GM10847 (cell line): ENCODE results near the gene UST.

ENCODE experiments used
- POLR2A ChIP-seq: IDR thresholded peaks from 2 replicates; pipeline ENCODE4 v1.6.1; 2011; ENCODE audit not compliant: insufficient read length; ENCODE audit errors: extremely low read depth

UST gene

DNA sequence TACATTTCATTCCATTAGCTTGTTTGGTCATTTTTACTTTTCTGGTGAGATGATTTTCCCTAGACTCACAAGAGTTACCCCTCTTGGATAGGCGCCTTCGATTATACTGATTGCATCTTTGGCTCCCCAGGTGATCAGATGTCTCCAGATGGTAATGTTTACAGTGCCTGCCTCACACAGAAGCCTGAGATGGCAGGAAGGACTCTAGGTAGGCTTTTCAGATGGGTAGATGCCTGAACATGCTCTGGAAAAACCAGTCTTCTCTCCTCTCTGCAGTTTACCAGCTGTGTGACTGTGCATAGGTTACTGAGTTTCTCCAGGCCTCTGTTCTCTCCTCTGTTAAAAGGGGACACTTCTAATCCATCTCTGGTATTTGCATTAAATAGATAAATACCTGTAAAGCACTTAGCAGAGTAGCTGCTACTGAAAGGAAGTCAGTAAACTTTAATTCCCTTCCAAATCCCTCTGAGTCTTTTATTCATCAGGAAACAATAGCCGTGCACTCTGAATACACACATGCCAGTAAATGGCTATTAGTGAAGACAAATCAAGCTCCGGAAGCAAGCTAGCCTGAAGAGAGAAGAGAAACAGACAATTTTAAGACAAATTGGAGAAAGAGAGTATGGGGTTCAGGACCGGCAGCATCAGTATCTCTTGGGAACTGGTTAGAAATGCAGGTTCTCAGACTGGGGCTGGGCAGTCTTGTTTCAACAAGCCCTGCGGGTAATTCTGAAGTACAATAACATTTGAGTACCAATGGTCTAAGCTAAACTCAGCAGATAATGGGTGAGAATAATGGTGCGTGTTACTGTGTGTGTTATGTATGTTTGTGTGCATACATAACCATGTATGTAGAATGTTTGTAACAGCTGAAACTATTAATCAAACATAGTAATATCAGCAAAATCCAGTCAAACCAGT is 139.4 kb downstream of the UST start:
- no peak for TF ChIP-seq POLR2A

DNA sequence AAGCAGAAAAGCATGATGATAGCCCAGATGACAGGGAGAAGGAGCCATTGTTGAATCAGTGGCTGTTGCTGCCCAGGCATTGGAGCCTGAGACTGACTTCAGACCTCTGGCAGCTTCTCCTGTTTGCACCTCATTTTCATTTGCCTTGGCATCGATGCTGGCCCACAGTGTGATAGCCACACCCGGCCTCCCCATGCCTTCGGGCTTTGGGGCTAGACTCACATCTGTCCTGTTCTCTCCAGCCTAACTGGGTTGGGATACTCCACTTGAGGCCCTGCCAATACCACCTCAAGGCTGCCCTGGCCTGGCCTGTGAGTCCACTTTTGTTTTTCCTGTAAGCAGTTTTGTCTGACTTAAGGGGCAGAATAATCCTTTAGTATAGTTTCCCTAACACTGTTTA is 140.4 kb downstream of the UST start:
- TF ChIP-seq POLR2A, result no peak

DNA sequence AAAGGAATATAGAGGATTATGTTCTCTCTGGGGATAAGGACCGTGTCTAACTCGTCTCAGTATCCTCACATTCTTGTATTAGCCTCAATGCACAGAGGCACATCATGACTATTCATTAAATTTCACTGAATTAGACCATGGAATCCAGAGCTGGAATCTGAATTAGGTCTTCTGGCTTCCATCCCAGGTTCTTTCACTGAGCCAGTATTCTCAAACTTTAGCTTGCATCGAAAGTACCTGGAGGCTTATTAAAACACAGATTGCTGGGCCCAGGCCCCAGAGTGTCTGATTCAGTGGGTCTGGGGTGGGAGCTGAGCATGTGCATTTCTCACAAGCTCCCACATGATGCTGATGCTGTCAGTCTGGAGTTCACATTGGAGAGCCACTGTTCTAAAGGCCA is 142.0 kb downstream of the UST start:
- no peak for TF ChIP-seq POLR2A

DNA sequence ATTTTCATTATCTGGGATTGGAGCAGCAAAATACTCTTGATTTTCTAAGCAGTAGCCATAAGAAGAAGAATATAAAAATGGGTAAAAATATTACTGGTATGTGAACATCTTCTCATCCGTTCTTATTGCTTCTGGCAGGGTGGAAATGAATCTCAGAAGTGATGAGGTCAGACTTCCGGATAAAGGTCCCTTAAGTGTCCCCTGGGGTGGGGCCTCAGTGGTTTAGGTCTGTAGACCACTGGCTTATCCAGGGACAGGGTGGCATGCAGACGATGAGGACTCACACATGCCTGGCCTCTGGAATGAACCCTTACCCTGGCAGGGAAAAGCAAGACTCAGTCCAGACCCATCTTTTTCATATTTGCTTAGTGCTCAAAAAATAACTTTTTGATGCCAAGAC is 143.3 kb downstream of the UST start:
- no peak for TF ChIP-seq POLR2A

DNA sequence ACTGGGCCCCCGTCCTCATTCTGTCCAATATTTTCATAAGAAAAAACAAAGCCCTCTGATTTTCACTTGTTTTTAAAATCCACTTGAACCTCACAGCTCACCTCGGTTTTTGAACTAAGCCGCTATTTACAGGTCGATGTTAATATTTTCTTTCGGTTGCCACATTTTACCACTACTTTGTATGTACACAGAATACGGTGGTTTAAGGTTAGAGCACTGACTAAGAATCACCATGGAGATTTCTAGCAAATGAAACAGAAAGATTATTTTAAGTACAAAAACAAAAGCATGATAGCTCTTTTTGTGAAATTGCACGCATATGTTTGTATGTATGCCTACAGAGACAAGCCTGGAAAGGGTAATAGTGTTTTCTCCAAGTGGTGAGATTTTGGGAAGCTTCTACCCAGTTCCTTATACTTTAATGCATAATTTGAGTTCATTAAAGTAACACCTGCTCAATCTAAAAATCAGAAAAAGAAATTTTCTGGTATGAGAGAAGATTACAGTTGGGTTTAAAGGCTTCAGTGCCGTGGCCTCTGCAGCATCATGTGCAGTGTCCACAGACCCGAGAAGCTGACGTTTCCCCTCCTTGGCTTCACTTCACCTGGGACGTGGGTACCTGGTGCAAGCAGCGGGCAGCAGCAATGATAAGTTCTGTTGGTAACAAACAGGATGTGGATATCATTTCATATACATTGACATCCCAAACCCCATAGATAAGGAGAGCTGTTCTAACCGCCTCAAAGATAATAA is 144.0 kb downstream of the UST start:
- TF ChIP-seq POLR2A, result no peak

DNA sequence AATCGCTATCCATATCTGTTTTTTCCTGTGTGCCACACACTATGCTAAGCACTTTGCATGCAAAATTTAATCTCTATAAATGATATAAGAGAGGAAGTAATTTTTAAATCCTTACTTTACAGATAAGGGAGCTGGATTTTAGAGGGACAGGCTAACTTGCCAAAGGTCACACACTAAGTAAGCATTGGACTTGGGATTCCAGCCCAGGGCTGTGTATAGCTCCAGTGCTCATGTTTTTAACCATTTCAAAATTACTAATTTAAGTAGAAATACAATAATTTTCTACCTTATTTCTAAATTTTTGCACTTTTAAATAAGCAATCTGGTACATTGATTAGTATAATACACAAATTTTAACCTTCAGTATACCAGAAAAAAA is 144.6 kb downstream of the UST start:
- TF ChIP-seq POLR2A, result no peak

DNA sequence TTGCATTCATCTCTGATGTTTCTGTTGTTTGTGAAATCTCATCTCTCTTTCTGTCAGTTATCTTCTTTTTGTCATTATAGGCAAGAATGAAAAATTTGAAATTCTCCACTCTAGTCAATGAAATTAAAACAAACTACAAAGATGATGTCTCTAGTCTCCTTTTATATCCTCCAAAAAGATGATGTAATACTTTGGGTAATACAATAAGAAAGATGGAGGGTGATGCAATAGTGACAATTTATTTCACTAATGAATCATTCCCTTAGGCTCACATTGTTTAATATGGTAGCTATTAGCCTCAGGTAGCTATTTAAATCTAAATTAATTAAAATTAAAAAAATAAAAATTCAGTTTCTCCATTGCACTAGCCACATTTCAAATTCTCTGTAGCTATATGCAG is 145.4 kb downstream of the UST start:
- TF ChIP-seq POLR2A, result no peak

DNA sequence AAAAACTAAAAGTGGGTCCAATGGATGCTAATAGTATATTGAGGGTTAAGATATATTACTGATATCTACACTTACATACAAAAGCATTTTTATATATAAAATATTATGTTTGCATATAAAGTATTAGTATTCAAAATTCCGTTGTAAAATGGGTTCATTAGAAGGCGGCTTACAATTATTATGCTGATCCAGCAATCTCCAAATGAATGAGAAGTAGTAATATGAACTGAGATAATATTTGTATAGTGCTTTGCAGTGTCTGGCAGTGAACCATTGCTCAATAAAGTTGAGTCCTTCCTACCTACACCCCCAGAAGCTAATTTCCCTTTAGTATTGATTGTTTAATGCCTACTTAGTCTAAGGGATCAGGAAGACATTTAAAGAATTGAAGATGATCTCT is 146.2 kb downstream of the UST start:
- TF ChIP-seq POLR2A, result no peak

DNA sequence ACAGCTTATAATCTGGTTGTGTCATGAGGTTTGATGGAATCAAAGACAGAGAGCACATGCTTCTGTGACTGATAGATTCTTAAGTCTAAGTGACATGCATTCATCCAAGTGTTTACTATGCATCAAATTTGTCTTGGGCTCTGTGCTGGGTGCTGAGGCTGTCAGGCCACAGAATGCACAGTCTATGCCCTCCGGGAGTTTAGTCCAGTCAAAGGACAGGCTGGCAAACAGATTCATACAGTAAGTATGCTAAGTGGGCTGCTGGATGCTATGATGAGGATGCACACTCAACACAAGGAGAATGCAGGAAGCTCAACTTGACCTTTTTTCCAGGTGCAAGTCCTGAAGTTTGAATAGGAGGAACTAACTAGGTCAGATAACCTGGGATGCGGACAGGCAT is 146.7 kb downstream of the UST start:
- TF ChIP-seq POLR2A, result no peak

DNA sequence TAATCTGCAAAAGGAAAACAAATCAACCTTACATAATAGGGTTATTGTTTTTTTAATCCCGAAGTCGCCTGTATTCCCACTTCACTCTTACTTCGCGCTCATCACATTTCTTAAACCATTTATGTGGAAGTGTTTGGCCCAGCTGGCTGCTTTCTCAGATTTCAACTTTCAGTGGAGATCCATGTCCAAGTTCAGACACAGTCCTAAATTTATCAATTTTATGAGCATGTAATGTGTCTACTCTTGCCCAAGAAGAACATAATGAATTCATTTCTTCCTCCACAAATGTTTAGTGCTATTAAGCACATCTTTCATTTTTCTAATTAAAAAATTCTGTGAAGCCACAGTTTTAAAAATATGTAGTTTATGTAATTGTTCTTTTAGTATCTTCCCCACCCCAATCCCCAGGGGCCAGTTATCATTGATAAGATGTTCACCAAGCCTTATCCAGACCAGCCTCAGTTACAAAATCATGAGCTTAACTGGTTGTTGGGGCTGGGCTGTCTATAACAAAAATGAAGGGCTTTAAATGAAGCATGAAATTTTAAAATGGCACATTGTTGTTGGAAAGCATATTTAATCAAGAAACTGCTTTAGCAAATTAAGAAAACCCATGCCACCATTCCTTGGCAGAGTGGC is 151.7 kb downstream of the UST start:
- no peak for TF ChIP-seq POLR2A

DNA sequence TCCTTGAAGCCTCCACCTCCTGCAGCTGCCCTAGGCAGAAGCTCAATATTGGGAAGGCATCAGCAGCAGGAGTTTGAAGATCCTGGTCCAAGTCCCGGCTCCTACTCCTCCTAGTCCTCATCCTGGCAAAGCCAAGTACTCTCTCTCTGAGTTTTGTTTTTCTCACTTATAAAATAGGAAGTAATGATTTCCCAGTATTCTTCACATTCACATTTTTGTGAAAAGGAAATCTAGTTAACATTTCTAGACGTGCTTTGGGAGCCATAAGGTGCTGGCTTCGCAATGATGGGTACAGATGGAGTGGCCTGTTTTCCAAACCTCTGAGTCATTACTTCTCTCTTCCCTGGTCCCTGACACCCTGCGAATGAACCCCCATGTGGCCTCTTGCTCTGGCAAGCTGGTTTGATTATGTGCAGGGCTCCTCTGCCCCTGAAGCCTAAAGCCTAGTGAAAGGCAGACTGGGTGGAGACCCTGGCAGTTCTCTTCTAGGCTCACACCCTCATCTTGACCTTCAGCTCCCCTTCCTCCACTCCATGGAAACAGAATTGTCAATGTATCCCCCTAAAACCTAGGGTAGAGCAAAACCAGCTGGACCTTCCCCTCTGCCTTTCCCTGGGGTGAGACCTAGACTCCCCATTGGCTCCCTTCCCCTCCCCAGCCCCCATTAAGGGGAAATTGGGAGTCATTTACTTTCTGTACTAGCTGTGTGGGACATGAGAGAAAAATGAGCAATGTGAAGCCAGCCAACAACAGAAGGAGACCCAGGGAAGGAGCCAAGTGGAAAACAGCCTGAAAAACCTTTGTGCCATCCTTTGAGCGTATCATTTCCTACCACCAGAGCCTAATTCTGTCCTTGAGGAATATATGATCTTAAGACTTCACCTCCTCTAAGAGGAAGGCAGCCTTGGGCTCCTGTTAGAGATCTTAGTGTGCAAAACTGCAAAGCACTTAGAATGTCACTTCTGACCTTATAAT is 158.4 kb downstream of the UST start:
- TF ChIP-seq POLR2A, result no peak

DNA sequence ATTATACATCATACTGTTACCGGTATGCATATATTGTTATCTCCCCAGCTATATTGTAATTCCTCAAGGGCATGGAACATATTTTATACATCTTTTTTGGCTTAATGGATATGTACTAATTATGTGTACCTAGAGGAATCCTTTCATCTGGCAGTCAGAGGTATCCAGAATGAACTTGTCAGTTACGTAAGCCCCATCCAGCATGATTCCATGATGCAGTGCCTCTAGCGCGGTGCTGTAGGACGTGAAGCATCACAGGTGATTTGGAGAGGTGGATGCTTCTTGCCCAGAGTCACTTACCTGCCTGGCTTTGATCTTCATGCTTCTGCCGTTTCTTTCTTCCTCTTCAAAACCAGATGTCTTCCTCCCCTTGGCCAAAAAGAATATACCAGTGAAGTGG is 159.1 kb downstream of the UST start:
- no peak for TF ChIP-seq POLR2A

DNA sequence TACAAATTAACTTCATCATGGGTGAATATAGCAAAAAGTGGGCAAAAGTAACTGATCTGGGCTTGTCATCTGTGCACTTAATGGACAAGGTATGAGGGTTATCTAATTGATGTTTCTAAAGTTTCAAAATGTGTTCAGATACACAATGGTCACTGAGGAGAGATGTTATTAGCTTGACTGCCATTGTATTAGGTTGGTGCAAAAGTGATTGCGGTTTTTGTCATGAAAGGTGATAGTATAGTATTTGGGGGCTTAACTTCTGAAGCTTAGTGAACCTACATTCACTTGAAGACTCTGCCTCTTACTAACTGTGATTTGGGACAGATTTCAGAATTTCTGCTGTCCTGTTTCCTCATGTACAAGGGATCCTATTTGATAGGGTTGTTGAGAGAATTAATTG is 159.6 kb downstream of the UST start:
- no peak for TF ChIP-seq POLR2A

DNA sequence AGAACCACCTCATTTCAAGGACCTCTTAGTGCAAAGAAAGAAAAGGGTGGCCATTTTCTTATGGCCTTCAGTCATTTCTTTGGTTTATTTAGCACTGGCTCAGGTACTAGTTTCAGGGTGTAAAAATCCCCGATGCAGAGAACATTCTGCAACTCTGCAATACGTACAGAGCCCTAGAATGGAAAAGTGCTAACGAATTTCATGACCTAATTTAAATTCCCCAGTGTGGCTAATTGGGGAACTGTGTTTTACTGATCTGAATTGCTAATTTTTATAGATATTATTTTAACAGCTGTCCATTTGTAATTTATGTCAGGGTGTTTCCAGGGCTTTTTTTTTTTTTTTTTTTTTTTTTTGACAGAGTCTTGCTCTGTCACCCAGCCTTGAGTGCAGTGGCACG is 160.7 kb downstream of the UST start:
- TF ChIP-seq POLR2A, result no peak

DNA sequence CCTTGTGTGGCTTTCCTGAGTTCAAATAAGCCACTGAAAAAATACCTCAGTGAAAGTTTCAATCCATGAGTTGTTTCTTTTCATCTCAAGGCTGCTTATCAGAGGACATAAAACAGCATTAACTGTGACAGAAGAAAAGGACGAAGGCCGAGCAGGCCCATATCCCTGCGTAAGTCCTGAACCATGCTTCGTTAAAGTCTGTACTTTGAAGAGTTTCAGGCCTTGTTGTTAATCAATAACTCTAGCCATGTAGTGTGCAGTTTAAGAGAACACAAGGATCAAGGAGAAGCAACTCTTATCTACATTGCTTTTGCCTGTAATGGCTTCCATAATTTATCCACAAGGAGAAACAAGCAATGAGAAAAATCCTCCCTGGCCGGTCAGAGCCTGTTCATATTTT is 165.4 kb downstream of the UST start:
- TF ChIP-seq POLR2A, result no peak

DNA sequence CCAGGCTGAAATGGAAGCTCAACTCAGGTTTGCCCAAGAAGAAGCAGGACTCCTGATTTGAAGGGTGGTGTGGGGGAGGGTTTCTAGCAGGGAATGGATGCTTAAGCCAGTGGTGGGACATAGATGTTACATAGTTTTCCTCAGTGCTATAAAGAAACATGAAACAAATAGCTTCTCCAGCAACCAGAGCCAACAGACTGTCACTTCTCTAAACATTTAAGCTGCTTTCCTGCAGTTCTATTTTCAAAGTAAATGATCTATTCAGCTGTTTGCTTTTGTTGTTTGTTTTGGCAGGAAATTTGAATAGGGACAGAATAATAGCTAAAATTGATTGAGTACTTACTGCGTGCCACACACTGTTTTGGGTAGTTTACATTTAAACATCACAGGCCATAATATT is 169.0 kb downstream of the UST start:
- no peak for TF ChIP-seq POLR2A
